HG03280 (cell line): Measurements from ENCODE around the gene IL10.
"Not testable (repeated sequence)": the region's sequence is repeated elsewhere in the genome, so short reads cannot be mapped to it uniquely, and the experiment has no call there.

Experiments
- ATAC-seq: cut with Tn5 transposase; IDR thresholded peaks from one replicate; pipeline ENCODE4 v1.9.1; 2021; ENCODE audit warnings: mild to moderate bottlenecking, moderate library complexity; ENCODE audit not compliant: unreplicated experiment

IL10 gene

GRCh38 chr1:206768472-206769303, 3.6 kb downstream of the IL10 start:
- peak; percentile 3 for ATAC-seq

GRCh38 chr1:206766251-206766856, 5.9 kb downstream of the IL10 start:
- ATAC-seq, result no peak

GRCh38 chr1:206765771-206766170, 6.5 kb downstream of the IL10 start:
- ATAC-seq, result not testable (repeated sequence)

GRCh38 chr1:206762741-206763364, 9.4 kb downstream of the IL10 start:
- not testable (repeated sequence) for ATAC-seq

- no peak for ATAC-seq
Measured at GRCh38 chr1:206761159-206761768, 11.0 kb downstream of the IL10 start.

- no peak for ATAC-seq
Measured at GRCh38 chr1:206760590-206760989, 11.7 kb downstream of the IL10 start.

- no peak for ATAC-seq
Measured at GRCh38 chr1:206757524-206758266, 14.6 kb downstream of the IL10 start.

- no peak for ATAC-seq
Measured at GRCh38 chr1:206754011-206754410, 18.3 kb downstream of the IL10 start.

GRCh38 chr1:206753141-206753540, 19.2 kb downstream of the IL10 start:
- no peak for ATAC-seq

GRCh38 chr1:206752481-206752880, 19.8 kb downstream of the IL10 start:
- ATAC-seq, result no peak

GRCh38 chr1:206751891-206752290, 20.4 kb downstream of the IL10 start:
- no peak for ATAC-seq

GRCh38 chr1:206748348-206749030, 23.8 kb downstream of the IL10 start:
- ATAC-seq, result no peak

GRCh38 chr1:206745301-206745700, 27.0 kb downstream of the IL10 start:
- no peak for ATAC-seq

- no peak for ATAC-seq
Measured at GRCh38 chr1:206744683-206745082, 27.6 kb downstream of the IL10 start.

- ATAC-seq, result no peak
Measured at GRCh38 chr1:206742719-206743383, 29.4 kb downstream of the IL10 start.

- no peak for ATAC-seq
Measured at GRCh38 chr1:206741142-206741701, 31.1 kb downstream of the IL10 start.

- peak; percentile 78 for ATAC-seq
Measured at GRCh38 chr1:206739411-206740076, 32.8 kb downstream of the IL10 start.

GRCh38 chr1:206738370-206739366, 33.6 kb downstream of the IL10 start:
- ATAC-seq, result no peak
